HG03354 (cell line): ENCODE results near the gene RIPK1.
"Not testable (repeated sequence)": the region's sequence is repeated elsewhere in the genome, so short reads cannot be mapped to it uniquely, and the experiment has no call there.

Experiments used
- ATAC-seq: cut with Tn5 transposase; IDR thresholded peaks from one replicate; pipeline ENCODE4 v1.9.1; 2021; ENCODE audit warnings: mild to moderate bottlenecking; ENCODE audit not compliant: unreplicated experiment, poor library complexity, severe bottlenecking

RIPK1 gene

GRCh38 chr6:3077430-3077829 lies 9.1 kb downstream of the RIPK1 start:
- ATAC-seq, result no peak

- ATAC-seq, result not testable (repeated sequence)
These were observed 10.7 kb downstream of the RIPK1 start for GRCh38 chr6:3078952-3079351.

- no peak for ATAC-seq
These were observed 11.4 kb downstream of the RIPK1 start for GRCh38 chr6:3079682-3080081.

- no peak for ATAC-seq
These were observed 13.7 kb downstream of the RIPK1 start for GRCh38 chr6:3081960-3082359.

- no peak for ATAC-seq
These were observed 16.8 kb downstream of the RIPK1 start for GRCh38 chr6:3085074-3085473.

GRCh38 chr6:3086282-3086946 lies 18.1 kb downstream of the RIPK1 start:
- no peak for ATAC-seq

DNA sequence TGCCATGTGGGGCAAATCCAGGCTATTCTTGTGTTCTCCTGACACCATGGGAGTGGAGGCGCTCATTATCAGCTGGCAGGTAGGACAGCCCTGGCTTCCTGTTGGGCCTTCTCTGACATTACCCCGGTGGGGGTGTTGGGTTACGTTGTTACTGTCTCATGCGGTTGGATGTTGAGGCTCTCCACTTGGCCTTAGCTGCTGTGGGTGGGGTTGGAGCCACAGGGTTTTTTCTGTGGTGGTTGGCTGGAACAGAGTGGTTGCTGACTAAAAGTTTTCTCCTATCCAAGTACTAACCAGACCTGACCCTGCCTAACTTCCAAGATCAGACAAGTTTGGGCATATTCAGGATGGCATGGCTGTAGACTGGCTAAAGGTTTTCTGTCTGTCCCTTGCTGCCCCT lies 20.2 kb downstream of the RIPK1 start:
- ATAC-seq, result no peak

GRCh38 chr6:3088968-3089367 lies 20.7 kb downstream of the RIPK1 start:
- ATAC-seq, result no peak

- no peak for ATAC-seq
These were observed 21.7 kb downstream of the RIPK1 start for GRCh38 chr6:3090013-3090412.

GRCh38 chr6:3094815-3095214 lies 26.5 kb downstream of the RIPK1 start:
- ATAC-seq, result no peak

GRCh38 chr6:3102875-3103274 lies 34.6 kb downstream of the RIPK1 start:
- ATAC-seq, result no peak

GRCh38 chr6:3108746-3109414 lies 40.6 kb downstream of the RIPK1 start:
- ATAC-seq, result no peak

DNA sequence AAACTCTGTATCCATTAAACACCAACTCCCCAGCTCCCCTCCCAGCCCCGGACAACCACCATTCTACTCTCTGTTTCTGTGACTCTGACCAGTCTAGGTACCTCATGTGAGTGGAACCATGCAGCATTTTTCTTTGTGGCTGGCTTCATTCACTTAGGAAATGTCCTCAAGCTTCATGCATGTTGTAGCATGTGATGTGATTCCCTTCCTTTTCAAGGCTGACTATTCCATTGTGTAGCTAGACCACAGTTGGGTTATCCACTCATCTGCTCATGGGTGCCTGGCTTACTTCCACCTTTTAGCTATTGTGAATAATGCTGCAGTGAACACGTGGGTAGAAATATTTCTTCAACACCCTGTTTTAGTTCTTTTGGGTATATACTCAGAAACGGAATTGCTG lies 41.5 kb downstream of the RIPK1 start:
- ATAC-seq, result no peak

GRCh38 chr6:3114377-3114776 lies 46.1 kb downstream of the RIPK1 start:
- ATAC-seq, result no peak

- no peak for ATAC-seq
These were observed 49.6 kb downstream of the RIPK1 start for GRCh38 chr6:3117912-3118352.

- peak; percentile 94 for ATAC-seq
These were observed 50.2 kb downstream of the RIPK1 start, which contains the start of gene BPHL for GRCh38 chr6:3118353-3119039. Gene BPHL (plus strand): TSS chr6:3118711. CDS start chr6:3118741, 30 bp downstream.

GRCh38 chr6:3119040-3119723 lies 50.9 kb downstream of the RIPK1 start:
- ATAC-seq, result peak; percentile 39

- no peak for ATAC-seq
These were observed 52.4 kb downstream of the RIPK1 start for GRCh38 chr6:3120765-3121089.

GRCh38 chr6:3122823-3123182 lies 54.5 kb downstream of the RIPK1 start:
- no peak for ATAC-seq

DNA sequence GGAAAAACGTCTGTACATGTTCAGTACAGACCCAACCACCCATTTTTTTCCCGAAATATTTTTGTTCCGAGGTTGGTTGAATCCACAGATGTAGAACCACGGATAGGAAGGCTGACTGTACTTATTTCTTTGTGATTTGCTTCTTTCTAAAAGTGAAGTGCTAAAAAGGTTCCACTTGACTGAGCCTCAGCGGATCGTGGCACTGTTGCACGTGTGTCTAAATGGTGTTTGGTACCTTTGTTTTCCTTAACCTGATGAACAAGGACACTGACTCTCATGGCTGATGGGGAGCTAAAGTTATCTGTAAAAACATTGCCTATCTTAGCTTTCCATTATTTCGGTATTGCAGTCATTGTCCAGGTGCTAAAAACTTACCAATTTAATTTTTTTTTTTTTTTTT lies 56.4 kb downstream of the RIPK1 start:
- ATAC-seq, result no peak

DNA sequence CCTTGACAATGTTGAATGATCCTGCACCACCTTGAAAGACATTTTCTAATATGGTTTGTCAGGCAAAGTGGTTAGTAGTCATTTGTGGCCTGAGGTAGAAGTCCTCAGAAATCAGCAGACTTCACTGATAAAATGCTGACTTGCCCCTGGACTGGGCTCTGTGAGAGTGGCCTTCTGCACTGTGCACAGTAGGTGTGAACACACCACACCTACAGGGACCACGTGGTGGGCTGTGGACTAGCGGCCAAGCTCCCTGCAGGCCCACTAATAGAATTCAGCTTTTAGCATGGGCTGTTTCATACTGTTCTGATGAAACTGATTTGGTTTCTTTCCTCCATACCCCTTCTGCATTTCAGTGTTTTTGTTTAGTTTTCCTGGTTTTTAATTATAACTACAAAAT lies 57.5 kb downstream of the RIPK1 start:
- ATAC-seq, result no peak
